Kidney (tissue), 14 donors: Measurements from ENCODE around the gene SALL3. TPM values are rescaled to one million over a fixed set of nuclear protein-coding genes. Genes with fewer than 3 reads are reported as not detected.

Experiments
- DNase-seq, 5 donors: peaks; one replicate each; pipeline ENCODE4 v3.0.0-alpha.2; 2013 to 2020
- FAIRE-seq: peaks from 2 replicates; lab custom pipeline; 2012; peaks lifted over from hg19 to GRCh38; lab: Jason Lieb, UNC
- H3K27ac ChIP-seq, 2 donors: one replicate each; pipeline ENCODE4 v1.7.0; 2013; ENCODE audit warnings: low read depth in 2 of 2, low read length in 2 of 2, inconsistent platforms in 1 of 2
- H3K27me3 ChIP-seq: one replicate; pipeline ENCODE4 v1.7.1; 2013; ENCODE audit warnings: low read length, inconsistent platforms; ENCODE audit not compliant: control insufficient read depth, insufficient read depth
- H3K36me3 ChIP-seq, 3 donors: one replicate each; pipeline versions ENCODE4 v1.7.0 to v1.7.1; 2013; ENCODE audit warnings: low read length in 3 of 3, control low read depth in 1 of 3, inconsistent platforms in 1 of 3; ENCODE audit not compliant: insufficient read depth in 3 of 3, control insufficient read depth in 2 of 3
- H3K4me1 ChIP-seq, 3 donors: one replicate each; pipeline versions ENCODE4 v1.7.0 to v1.7.1; 2013; ENCODE audit warnings: low read length in 3 of 3, inconsistent platforms in 1 of 3, low read depth in 1 of 3; ENCODE audit not compliant: control insufficient read depth in 2 of 3, insufficient read depth in 2 of 3
- H3K4me3 ChIP-seq, 3 donors: one replicate each; pipeline versions ENCODE4 v1.7.0 to v1.8.1; 2013; ENCODE audit warnings: low read length in 3 of 3, control low read depth in 1 of 3, inconsistent platforms in 1 of 3
- H3K9ac ChIP-seq, 3 donors: one replicate each; pipeline versions ENCODE4 v1.7.0 to v1.7.1; 2013; ENCODE audit warnings: low read length in 3 of 3, control low read depth in 1 of 3, inconsistent platforms in 1 of 3
- H3K9me3 ChIP-seq, 3 donors: one replicate each; pipeline versions ENCODE4 v1.7.0 to v1.7.1; 2013; ENCODE audit warnings: low read length in 3 of 3, control low read depth in 1 of 3, inconsistent platforms in 1 of 3; ENCODE audit not compliant: control insufficient read depth in 2 of 3, insufficient read depth in 1 of 3
- intact Hi-C: fragments of 100-400 bp; cut with DNase I; formaldehyde crosslinking; loops from one replicate; pipeline ENCODE4 v1.11.1; 2022
- polyA plus RNA-seq: library from polyadenylated mRNA; stranded (reverse); fragments of 350-450 nt; fragmentation: Illumina TruSeq; extraction: RNeasy Lipid Tissue Mini Kit (QIAGEN cat#74804); gene quantifications from one replicate; pipeline ENCODE4 v1.2.3, GENCODE V29; 2014; ENCODE audit warnings: low read depth, low replicate concordance; ENCODE audit not compliant: insufficient read depth
- total RNA-seq: library from RNA; stranded (reverse); fragmentation: NEBNext Ultra II Directional; extraction: Animal tissue kit (Norgen Biotek cat#: 25700); gene quantifications from one replicate; pipeline ENCODE4 v1.2.1, GENCODE V29; 2021
- TF ChIP-seq, protein P1 (sequence below): IDR thresholded peaks from 3 replicates; pipeline ENCODE4 v1.5.1; 2012; ENCODE audit warnings: mild to moderate bottlenecking, moderate library complexity, borderline replicate concordance; ENCODE audit not compliant: insufficient read depth; ENCODE audit errors: extremely low read depth
- donor health status: control.
- donor health status: control.
- donor health status: control.
- donor health status: control.
- donor health status: control.
- donor health status: DM: yes; HTN: yes; CAD: no.
- donor health status: Normal renal cell carcinoma (clear cell type).

The SALL3 gene
- total and polyA plus RNA-seq, 2 donors from 2014 or later = 2.0 to 5.5 TPM

DNA sequence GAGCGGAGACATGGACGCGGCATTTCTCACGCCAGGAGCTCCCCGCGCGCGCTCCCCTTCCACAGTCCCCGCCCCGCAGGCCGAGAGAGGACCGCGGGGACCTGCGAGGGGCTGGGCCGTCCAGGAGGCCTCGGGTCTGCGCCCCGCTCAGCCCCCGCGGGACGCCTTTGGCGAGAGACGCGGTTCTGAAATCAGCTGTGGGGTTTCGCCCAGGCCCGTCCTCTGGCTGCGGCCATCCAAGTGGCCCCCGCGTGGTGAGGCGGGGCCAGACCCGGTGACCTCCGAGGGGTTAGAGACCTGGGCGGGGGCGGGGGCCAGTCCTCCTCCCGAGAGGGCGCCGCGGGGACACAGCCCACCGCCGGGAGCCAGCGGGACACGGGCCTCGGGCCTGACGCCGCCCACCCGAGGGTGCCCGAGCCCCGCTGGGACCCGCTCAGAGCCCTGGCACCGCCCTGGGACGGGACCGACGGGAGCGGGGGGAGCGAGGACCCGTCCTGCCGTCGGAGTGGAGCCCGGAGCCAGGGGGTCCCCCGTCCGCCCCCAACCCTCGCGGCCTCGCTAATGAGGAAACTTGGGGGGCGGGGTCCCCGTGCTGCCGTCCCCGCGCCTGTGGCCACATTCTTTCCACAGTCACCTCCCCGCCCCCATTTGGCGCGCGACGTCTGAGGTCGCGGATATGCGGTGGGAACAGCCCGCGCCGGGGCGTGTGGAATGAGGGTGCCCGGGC, 6.1 kb upstream of the SALL3 start:
- H3K27me3 ChIP-seq = peaks cover 55% of the 10 kb centered on the region

DNA sequence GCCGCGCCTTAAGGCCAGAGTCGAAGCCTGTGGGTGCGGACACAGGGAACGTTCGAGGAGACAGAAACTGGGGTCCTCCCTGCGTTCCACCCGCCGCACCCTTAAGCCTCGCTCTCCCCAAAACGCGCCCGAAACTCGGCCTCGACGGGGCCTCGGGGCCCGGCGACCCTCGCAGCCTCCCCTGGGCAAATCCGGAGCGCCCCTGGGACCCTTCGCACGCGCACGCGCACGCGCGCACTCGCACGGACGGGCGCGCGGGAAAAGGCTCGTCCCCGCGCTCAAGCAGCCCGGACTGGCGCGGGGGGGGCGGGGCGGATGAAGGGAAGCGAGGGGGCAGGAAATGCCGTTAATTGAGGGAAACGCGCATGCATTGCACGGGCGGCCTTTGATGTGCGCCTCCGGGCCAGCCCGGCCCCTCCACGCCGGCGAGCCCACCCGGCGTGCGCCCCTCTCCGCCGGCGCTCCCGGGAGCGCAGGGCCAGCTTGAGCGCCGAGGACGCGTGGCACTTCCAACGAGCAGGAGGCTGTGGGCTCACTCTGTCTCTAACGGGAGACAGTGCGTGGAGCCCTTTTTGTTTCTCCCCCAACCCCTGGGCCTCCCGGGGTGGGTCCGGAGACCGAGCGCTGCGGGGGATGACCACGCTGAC, 5.4 kb upstream of the SALL3 start:
- H3K27ac ChIP-seq = no peak overlapping the region
- no peaks in the 10 kb centered on the region for H3K9me3 ChIP-seq
- H3K9ac ChIP-seq = no peak overlapping the region
- intact Hi-C loops = no loop called here
- TF ChIP-seq, protein P1, sequence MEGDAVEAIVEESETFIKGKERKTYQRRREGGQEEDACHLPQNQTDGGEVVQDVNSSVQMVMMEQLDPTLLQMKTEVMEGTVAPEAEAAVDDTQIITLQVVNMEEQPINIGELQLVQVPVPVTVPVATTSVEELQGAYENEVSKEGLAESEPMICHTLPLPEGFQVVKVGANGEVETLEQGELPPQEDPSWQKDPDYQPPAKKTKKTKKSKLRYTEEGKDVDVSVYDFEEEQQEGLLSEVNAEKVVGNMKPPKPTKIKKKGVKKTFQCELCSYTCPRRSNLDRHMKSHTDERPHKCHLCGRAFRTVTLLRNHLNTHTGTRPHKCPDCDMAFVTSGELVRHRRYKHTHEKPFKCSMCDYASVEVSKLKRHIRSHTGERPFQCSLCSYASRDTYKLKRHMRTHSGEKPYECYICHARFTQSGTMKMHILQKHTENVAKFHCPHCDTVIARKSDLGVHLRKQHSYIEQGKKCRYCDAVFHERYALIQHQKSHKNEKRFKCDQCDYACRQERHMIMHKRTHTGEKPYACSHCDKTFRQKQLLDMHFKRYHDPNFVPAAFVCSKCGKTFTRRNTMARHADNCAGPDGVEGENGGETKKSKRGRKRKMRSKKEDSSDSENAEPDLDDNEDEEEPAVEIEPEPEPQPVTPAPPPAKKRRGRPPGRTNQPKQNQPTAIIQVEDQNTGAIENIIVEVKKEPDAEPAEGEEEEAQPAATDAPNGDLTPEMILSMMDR = no peak
- no peaks in the 10 kb centered on the region for H3K36me3 ChIP-seq
- peaks cover 55% of the 10 kb centered on the region for H3K27me3 ChIP-seq
- no peak for FAIRE-seq
- DNase-seq = peak in 2 of 5 donors; percentile 32 to 50
- no peak overlapping the region for H3K4me3 ChIP-seq
- H3K4me1 ChIP-seq = peaks cover 0 to 2% (median 0%) of the 10 kb centered on the region in 3 donors

More for the DNA sequence above, 6.1 kb upstream of the SALL3 start:
- peaks cover 0 to 2% (median 0%) of the 10 kb centered on the region in 3 donors for H3K4me1 ChIP-seq
- intact Hi-C loops = no loop called here
- DNase-seq (peak in 2 of 5 donors; percentile 53 to 62), FAIRE-seq (no peak)
- H3K36me3 ChIP-seq = no peaks in the 10 kb centered on the region
- no peak overlapping the region for H3K9ac ChIP-seq
- TF ChIP-seq, protein P1 = no peak
- H3K27ac ChIP-seq = no peak overlapping the region
- no peak overlapping the region for H3K4me3 ChIP-seq
- no peaks in the 10 kb centered on the region for H3K9me3 ChIP-seq

DNA sequence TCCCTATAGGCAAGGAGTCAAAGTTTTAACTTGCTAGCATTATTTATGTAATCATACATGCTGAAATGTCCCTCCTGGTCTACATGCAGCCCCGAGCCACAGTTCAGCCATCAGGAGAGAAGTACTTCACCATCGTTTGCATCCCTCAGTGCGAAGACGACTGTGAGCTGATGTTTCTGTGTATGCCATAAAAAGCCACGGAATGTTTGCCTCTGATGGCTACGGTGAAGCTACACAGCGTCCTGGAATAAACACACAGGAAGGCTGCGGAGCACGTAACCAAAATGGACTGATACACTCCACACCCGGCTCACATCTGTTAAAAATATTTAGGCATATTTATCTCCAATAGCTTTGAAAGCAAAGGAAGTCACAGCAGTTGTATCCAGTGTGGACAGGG, 4.3 kb upstream of the SALL3 start:
- H3K4me1 ChIP-seq = peaks cover 0 to 2% (median 0%) of the 10 kb centered on the region in 3 donors
- intact Hi-C loops = no loop called here
- TF ChIP-seq, protein P1 = no peak
- peak in 2 of 5 donors; percentile 28 to 48 for DNase-seq
- no peak overlapping the region for H3K27ac ChIP-seq
- H3K9me3 ChIP-seq = no peaks in the 10 kb centered on the region
- no peaks in the 10 kb centered on the region for H3K36me3 ChIP-seq
- no peak overlapping the region for H3K4me3 ChIP-seq
- no peak overlapping the region for H3K9ac ChIP-seq
- peaks cover 53% of the 10 kb centered on the region for H3K27me3 ChIP-seq
- no peak for FAIRE-seq
